SU-DHL-6 (cell line): ENCODE data around the gene GTF3C6.
"Not testable (repeated sequence)": the region's sequence is repeated elsewhere in the genome, so short reads cannot be mapped to it uniquely, and the experiment has no call there.

ENCODE experiments used
- EZH2phosphoT487 ChIP-seq: fragments of 200-600 bp; sonication (generic), shearing (Covaris generic); conservative IDR thresholded peaks from 2 replicates; pipeline ENCODE4 v1.6.1; 2018; ENCODE audit warnings: mild to moderate bottlenecking, antibody characterized with exemption, low read length, moderate library complexity, mixed read lengths
- TF ChIP-seq, protein P1 (sequence below): fragments of 200-600 bp; sonication (generic); IDR thresholded peaks from one replicate; pipeline ENCODE4 v1.5.1; 2017; ENCODE audit warnings: antibody characterized with exemption, mild to moderate bottlenecking, low read length, moderate library complexity; ENCODE audit not compliant: insufficient read depth, poor library complexity, severe bottlenecking

DNA sequence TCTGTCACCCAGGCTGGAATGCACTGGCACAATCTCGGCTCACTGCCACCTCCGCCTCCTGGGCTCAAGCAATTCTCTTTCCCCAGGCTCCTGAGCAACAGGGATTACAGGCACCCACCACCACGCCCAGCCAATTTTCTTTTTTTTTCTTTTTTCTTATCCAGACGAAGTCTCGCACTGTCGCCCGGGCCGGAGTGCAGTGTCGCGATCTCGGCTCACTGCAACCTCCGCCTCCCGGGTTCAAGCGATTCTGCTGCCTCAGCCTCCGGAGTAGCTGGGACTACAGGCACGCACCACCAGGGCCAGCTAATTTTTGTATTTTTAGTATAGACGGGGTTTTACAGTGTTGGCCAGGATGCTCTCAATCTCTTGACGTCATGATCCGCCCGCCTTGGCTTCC is 4.1 kb downstream of the GTF3C6 start:
- TF ChIP-seq, protein P1, sequence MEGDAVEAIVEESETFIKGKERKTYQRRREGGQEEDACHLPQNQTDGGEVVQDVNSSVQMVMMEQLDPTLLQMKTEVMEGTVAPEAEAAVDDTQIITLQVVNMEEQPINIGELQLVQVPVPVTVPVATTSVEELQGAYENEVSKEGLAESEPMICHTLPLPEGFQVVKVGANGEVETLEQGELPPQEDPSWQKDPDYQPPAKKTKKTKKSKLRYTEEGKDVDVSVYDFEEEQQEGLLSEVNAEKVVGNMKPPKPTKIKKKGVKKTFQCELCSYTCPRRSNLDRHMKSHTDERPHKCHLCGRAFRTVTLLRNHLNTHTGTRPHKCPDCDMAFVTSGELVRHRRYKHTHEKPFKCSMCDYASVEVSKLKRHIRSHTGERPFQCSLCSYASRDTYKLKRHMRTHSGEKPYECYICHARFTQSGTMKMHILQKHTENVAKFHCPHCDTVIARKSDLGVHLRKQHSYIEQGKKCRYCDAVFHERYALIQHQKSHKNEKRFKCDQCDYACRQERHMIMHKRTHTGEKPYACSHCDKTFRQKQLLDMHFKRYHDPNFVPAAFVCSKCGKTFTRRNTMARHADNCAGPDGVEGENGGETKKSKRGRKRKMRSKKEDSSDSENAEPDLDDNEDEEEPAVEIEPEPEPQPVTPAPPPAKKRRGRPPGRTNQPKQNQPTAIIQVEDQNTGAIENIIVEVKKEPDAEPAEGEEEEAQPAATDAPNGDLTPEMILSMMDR, result not testable (repeated sequence)
- not testable (repeated sequence) for TF ChIP-seq EZH2phosphoT487
